AML-193 (cell line): Measurements from ENCODE around the gene STARD3.
"Not testable (repeated sequence)": the region's sequence is repeated elsewhere in the genome, so short reads cannot be mapped to it uniquely, and the experiment has no call there.

Experiments
- DNase-seq, 2 experiments: peaks; one replicate each; lab custom pipeline; 2025; lab: John Stamatoyannopoulos, UW

Gene STARD3

DNA sequence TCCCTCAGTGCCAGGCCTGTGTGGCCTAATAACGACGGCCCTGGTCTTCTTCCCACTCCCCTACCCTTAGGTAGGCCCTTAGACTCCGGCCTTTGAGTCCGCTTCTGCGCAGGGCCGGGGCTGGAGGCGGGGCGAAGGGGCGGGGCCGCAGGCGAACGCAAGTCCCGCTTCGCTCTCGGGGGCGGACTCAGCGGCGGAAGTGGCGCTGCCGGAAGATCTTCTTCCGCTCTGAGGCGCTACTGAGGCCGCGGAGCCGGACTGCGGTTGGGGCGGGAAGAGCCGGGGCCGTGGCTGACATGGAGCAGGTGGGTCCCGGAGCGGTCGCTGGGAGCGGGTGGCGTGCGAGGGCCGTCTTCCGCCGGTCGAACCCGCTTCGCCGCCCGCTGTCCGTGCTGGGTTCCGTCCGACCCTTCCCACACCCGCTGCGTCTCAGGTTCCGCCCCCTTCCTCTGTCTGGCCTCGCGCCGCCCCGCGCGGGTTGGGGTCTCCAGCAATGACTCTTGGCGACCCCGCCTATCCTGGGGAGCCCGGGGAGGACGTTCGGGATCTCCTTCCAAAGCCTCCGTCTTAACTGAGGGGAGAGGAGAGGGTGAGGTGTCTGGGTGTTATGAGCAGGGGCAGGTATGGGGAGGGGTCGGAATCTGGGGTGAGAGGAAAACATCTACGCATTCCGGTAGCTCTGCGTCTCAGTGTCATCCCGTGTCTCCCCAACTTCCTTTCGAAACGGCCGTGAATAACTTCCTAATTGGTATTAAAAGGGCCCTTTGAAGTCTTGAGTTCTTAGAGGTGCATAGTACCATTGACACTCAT, at the start of gene STARD3:
Gene STARD3, plus strand, starts transcription at position 218 of the 810 bp plus-strand sequence. CDS start 16,388 bp downstream, outside the sequence.
- peak; percentile 83 to 89 for DNase-seq

DNA sequence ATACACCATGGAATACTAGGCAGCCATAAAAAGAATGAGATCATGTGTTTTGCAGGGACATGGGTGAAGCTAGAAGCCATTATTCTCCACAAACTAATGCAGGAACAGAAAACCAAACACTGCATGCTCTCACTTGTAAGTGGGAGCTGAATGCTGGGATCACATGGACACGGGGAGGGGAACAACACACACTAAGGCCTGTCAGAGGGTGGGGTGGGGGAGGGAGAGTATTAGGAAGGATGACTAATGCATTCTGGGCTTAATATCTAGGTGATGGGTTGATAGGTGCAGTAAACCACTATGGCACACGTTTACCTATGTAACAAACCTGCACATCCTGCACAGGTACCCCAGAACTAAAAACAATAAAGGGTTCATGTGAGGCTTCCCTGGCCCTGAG, 46.8 kb upstream of the STARD3 start:
- DNase-seq, result not testable (repeated sequence)

DNA sequence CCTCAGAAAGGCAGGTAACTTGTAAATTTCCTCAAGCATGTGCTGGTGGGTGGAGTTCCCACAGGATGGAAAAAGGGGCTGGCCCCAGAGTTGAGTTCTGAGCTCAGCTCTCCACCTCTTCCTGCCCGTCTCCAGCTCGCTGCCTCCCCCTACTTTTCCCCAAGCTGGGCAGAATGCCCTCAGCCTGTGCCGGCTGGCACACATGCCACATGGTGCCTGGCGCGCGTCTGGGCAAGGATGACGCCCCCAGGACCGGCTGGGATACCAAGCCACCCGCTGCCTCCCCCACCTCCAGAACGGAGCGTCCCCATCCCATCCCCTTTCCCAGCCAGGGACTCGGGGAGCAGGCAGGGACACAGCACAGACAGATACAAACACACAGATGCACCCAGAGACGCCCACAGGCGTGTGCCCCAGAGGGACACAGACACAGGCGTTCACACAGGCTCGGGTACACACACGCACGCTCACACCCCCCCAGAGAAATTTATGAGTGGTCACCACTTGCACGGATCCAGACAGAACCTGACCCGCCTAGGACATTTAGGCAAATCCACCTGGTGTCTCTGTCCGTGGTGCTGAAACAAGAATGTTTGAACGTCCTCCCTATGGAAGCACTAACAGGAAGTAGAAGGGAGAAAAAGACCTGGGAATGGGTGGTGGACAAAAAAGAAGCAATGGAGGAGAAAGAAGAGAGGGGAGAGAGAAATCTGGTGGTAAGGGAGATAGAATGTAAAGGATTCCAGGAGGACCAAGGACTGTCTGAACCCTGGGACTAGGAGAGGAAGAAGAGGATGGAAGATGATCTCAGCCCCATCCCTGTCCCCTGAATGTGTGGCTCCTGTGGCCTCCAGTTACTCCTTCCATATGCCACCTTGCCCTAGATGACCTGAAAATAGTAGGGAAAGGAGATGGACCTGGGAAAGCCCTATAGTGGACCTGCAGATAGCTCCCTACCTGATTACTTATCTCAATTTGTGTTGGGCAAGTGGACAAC, 44.7 kb upstream of the STARD3 start:
- DNase-seq, result peak in 1 of 2 experiments; percentile 21

DNA sequence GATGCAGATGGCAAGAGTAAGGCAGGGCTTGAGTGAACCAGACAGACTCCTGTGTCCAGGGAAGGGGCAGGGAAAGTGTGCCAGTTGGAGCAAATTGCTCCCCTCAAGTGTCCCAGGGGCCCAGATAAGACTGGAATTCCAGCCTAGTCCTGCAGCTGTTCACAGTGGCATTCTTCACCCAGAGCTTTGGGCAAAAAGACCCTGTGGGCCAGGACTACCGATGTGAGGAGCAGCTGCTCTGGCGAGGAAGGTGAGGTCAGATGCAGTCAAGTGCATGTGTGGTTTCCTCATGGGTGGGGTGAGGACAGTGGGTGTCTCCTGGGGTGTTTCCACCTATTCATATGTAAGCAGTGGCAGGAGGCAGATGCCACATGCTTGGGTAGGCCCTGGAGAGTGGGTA, 43.6 kb upstream of the STARD3 start:
- DNase-seq, result no peak

DNA sequence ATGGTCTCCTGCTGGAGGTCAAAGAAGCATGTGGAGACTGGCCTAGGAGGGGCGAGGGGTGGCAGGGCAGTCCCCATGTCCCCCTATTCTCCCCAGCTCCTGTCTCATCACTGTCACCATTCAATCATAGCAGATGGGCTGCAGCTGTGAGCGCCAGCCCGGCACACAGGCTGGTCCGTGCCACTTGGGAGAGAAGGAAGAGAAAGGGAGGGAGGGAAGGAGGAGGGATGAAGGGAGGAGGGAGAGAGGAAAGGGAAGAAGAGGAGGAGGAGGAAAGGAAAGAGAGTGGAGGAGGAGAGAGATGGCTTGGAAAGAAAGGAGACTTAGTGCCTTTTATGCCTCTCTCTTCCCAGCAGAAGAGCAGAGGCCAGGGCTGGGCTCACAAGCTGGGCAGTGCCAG, 41.6 kb upstream of the STARD3 start:
- DNase-seq, result no peak

DNA sequence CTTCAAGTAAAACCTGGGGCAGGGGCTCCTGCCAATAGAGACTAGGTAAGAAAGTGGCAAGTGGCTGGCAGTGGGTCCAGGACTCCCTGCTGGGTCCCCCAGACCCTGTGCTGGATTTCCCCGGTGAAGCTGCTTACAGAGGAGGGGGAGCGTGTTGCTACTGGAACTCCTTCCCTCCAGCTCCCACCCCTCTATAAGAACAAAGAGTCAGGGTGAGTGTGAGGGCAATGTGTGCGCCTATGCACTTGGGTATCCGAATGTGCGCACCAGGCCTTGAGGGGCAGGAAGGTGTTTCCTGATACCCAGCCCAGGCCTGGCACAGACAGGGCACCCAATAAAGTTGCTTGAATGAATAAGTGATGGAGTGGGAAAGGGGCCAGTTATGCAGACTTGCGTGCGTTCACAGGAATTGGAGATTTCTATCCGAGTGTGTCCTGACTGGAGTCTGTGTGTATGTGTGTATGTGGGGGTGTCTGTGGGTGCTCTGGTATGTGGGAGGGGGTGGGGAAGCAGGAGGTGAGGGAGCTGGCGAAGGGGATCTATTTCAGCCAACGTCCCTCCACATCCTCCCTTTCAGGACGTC, 40.9 kb upstream of the STARD3 start:
- no peak for DNase-seq

DNA sequence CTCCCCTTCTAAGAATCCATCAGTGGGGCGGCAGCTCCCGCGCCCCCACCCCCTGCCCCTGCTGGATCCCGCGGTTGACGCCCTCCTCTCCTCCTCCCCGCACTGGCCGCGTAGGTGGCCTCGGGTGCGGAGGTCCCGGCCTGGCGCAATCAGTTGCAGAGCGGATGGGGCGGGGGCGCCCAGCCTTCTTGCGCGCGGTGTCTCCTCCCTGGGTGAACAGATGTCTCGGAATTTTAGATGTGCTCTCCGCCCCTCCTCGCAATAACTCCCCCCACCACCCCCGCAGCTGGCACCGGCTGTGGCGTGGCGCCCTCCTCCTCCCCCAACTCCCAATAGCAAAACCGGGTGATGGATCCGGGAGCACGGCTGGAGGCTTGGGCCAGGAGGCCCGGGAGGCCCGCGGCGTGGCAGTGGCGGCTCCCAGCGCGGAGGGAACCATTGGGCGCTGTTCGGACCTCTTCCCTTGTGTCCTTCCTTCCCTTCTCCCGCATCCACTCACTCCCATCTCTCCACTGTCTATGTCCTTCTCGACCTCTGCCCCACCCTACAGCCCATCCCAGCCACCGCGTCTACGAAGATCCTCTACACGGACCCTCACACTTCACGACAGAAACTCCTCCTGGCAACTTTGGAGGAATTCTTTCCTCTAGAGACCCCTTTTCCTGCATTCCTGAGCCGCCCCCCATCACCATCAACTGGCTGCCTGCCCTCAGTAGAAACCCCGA, 40.2 kb upstream of the STARD3 start:
- DNase-seq, result no peak

DNA sequence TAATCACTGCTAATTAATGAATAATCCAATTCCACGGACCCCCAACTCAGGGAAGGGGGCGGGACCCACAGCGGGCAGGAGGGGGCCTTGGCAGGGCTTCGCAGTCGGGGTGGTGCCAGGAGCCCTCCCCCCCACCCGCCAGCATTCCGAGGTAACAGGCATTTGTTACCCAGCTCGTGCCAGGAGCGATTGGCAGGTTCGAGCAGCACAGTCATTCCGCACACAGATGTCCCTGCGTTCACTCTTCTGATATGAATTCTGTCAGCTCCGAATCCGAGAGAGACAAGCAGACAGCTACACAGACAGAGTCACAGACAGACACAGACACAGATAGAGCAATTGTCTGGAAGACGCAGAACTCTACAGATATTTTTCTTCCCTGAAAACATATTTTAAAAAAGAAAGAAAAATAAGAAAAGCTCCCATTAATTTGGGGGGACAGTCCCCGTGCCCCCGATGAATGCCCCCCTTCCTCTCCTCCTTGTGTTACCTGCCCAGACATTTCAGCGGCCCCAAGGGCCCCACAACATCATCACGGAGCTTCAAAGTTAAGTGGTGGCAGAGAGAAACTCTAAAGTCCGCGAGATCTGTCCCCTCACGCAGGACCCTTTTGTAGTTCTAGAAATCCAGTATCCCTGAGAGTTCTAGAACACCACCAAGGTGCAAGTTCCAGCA, 39.4 kb upstream of the STARD3 start:
- DNase-seq, result no peak

DNA sequence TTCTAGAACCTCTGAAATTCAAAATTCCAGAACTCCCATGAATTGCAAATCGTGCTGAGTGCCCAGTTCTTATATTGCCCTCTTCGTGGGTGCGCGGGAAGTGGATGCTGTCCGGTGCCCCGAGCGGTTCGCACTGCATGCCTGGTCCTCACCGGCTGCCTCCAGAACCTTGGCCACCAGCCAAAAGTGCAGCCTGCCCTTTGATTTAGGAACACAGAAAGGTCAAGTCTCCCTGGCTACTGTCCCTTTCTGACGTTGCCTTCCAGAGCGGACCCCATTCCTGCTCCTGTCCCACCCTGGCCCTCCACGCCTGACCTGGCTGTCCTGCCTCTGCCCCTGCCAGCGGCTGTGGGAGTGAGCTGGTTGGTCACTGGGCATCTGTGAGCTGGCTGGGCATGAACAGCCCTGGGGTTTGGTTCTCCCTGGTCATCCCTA, 38.9 kb upstream of the STARD3 start:
- no peak for DNase-seq

DNA sequence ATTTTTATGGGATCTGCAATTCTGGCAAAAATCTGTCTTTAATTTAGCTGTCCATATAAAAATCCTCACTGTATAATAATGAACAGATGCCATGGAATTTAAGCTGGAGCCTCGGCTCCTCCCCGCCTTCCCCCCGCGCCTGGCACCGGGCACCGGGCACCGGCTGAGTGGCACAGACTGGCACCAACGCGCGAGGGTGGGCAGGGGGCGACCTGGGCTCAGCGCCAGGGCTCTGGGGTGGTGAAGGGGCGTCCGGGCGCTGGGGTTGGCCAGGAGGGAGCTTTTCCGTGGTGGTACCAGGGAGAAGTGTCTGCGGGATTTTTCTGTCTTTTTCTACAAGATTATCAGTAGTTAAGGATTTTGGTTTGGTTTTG, 38.3 kb upstream of the STARD3 start:
- DNase-seq, result no peak

DNA sequence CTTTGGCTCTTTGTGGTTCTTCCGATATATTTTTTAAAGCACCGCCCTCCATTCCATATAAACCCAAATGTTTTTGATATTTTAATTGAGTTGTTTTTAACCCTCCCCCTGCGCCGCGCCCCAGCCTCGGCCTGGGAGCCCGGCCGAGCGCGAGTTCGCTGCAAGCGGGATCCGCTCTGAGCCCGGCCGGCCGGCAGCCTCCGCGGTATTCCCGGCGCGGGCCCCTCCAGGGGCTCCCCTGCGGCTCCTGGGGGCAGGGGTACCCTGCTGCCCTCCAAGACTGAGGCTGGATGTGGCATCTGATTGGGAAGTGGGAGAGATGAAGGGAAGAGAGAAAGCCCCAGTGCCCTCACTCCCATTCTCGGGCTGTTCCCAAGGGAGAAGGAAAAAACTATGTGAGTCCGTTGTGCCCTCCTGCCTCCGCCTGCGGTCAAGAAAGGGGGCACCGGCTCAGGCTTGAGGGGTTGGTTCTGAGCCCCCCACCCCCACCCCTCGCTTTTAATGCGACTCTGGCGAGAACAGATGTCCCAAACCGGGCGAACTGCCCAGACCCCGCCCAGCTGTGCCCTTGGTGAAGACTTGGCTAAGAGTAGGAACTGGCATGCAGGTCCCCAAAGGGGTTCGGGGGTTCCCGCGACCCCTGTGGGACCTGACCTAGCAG, 37.8 kb upstream of the STARD3 start:
- no peak for DNase-seq

DNA sequence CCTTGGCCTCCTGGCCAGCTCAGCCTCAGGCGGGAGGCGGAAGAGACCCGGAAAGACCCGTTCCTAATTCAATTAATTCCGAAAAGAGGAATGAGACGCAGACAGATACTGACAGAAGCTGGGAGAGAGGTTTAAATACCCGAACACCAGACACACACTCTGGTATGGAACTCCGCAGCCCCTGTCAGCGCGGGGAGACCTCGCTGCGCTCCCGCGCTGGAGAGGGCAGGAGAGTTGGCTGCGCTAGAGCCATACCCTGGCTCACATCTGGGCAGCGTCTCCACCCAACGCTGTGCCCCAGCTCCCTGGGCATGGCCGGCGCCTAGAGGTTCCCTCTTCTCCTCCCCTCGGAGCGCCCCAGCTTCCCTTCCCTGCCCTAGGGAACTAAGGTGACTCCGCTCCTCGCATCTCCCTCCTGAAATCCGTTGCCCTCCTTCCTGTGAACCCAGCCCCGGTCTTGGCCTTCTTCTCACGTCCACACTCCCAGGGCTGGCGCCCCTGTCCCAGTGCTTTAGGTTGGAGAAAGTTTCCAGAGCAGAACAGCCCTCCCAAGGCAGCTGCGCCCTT, 37.2 kb upstream of the STARD3 start:
- no peak for DNase-seq

DNA sequence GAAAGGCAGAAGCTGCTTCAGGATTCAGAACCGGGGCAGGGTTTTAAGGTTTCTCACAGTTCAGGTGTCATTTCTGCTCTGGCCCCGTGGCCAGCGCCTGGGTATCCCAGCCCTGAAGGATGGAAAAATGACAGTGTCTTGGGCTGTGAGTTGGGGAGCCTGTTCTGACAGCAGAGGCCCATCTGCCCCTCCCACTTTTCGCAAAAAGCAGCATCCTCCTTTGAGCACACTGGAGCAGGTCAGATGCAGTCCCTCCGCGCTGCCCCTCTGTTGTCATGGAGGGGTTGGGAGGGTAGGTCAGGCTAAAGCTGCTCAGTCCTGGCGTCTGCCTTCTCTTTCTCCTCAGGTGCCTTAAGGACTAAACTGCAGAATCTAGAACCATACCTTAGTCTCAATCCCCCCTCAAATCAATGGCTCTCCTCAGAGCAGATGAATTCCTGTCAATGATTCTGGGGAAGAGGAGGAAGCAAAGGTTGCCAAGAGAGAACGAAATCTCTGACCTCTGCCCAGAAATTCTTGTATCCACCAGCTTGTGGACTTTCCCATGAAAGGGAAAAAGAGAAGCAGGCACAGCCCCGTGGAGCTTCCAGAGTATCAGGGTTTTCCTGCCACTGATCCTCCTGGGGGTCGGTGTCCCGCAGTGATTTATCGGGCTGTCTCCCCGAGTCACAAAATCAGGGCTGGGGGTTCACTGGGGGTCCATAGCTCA, 36.5 kb upstream of the STARD3 start:
- DNase-seq, result no peak

DNA sequence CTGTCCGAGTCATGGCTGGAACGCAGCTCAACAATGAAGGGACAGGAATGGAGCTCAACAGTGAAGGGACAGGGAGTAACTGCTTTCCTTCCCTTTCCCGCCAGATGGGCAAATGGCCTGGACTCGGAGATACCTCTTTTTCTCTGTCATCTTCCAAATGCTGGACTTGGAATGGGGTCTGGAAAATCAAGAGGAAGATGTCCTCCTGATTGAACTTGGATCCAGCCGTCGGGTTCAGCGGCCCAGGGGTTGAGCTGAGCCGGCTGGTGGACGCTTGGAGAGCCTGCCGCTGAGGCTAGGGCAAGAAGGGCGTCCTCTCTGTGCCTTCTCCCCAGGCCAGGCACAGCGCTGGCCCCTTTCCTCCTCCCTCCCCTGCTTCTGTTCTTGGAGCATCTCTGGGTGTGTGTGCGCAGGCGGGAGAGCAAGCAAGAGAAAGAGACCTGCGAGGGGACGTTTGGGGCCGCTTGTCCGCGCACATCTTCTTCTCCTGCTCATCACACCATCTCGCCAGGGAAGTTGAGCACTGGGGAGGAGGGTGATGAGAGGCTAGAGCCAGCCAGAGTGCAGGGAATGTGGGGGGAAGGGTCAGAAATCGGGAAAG, 35.8 kb upstream of the STARD3 start:
- no peak for DNase-seq

DNA sequence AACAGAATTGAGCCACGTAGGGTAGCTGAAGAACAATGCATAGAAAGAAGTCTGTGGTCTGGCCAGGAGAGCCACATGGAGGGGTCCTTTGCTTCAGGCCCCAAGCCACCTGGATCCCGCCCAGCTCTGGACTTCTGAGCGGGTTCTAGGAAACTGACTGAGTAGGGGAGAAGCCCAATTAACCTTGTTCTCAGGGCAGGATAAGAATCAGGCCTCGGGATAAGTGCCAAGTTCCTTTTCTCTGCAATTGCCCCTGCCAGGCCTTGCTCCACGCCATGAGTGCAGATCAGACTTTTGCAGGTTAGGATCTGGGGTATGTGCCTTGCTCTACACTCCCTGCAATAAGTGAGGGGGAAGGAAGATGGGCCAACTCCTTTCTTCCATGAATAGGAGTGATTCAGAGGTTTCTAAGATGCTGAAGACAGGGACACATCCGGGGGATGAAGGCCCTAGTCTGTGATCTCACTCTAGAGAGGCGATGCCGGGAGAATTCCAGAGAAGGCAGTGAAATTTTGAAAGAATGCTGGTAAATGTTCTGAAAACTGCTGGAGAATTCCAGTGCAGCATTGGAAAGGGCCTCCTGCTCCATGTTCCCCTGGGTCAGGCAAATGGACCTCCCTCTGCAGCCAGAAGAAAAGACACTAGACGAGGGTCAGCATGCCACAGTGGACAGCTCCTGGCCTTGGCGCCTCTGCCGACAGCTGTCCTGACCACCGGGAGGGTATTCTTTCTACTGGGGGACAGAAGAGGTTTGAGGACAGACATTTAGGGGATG, 35.0 kb upstream of the STARD3 start:
- no peak for DNase-seq

DNA sequence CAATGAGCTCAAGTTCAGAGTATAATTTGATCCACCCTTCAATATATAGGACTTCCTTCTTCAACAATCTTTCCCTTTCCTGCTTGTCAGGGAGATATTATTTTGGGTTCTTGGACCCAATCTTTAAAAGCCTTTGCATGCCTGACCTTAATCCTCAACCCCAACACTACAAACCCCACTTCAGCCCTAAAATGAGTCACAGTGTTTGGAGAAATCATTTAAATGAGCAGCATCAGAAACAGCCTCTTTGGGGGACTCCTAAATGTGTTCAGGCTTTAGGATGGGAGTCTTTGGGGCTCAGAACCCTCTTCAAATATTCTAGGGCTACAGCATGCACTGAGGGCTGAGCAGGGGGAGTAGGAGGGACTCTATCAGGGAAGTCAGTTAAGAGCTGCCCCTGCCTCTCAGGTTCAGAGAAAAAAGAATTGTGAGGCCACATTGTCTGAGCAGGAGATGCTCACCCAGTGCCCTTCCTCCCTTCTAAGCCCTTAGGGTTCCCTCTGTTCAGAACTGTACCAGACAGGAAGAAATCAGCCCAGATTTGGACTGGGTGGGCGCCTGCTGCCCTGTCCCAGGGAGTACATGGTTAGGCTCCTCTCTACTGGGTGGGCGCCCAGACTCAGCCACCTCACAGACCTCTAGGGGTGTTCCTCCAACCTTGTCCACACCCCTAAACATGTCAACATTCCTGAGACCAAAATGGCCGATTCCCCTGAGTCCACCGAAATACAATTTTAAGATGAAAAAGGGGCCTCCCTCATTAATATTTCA, 34.2 kb upstream of the STARD3 start:
- DNase-seq, result no peak

DNA sequence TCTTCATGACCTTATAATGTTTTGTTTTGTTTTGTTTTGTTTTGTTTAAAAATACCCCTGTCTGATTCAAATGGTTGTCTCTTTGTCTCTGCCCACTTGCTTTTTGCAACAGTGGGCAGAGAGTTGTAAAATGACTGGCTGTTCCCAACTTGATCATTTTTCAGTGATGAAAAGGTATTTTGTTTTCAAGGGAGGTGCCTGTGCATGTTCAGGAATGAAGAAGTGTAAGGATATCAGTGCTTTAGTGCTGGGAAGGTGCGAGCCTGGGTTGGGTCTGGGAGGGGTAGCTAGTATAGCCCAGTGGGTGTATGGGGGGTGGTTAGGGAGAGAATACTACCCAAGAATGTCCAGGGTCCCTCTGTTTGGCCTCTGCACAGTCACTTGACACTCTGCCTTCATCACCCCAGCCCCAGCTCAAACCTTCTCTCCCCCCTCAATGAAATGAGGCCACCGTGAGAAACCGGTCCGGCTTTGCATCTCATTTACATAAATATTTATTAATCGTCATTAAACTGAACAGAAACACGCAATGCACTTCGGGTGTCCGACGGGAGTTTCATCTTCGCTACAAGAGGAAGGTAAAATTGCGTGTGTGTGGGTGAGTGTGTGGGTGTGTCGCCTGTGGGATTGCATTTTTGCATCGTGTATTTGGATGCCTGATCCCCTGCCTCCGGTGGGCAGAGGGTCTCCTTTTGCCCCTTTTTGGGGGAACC, 33.5 kb upstream of the STARD3 start:
- no peak for DNase-seq
